Fibroblast of skin of right biceps (primary cell): ENCODE data around the gene WRNIP1.

ENCODE experiments used
- DNase-seq: peaks from one replicate; pipeline ENCODE4 v3.0.0-alpha.2; 2013

Gene WRNIP1

DNA sequence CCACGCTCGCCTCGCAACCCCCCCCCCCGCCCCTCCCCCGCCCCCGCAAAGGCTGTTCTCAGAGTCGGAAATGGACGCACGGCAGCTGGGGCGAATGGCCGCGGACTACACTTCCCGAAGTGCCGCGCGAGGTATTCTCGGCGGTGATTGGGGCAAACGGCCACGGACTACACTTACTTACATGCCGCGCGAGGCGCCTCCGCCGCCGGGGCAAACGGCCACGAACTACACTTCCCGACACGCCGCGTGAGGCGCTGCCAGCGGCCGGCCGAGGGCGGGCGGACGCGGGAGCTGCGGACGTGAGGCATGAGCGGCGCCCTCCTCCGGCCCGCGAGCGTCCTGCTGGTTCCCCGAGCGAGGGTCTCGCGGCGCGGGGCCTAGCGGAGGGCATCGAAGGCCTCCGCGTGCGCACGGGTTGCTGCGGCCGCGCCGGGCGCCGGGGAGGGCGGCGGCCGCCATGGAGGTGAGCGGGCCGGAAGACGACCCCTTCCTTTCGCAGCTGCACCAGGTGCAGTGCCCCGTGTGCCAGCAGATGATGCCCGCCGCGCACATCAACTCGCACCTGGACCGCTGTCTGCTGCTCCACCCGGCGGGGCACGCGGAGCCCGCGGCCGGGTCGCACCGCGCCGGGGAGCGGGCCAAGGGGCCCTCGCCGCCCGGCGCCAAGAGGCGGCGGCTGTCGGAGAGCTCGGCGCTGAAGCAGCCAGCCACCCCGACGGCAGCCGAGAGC is at the start of gene WRNIP1:
TSS of gene WRNIP1 (plus strand) at position 228 of the 730 bp plus-strand sequence. CDS start at position 458, 230 bp downstream.
- DNase-seq: peak; percentile 100

DNA sequence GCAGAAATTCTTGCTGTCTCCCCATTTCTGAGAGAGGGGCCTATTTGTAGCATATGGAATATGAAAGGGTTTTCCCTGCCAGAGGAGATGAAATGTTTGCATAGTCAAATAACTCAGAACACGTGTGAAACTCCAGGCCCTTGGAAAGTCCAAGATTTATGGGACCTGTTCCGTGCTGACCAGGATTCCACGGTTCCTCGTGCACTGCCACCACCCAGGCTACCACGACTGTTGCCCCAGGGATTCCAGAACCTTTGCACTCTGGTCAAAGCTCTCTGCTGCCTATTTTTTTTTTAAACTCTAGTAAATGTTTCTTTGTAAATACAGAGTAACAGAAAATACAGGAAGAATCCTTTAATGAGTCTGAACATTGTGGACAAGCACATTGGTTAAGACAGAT is 49.5 kb upstream of the WRNIP1 start:
- no peak for DNase-seq

DNA sequence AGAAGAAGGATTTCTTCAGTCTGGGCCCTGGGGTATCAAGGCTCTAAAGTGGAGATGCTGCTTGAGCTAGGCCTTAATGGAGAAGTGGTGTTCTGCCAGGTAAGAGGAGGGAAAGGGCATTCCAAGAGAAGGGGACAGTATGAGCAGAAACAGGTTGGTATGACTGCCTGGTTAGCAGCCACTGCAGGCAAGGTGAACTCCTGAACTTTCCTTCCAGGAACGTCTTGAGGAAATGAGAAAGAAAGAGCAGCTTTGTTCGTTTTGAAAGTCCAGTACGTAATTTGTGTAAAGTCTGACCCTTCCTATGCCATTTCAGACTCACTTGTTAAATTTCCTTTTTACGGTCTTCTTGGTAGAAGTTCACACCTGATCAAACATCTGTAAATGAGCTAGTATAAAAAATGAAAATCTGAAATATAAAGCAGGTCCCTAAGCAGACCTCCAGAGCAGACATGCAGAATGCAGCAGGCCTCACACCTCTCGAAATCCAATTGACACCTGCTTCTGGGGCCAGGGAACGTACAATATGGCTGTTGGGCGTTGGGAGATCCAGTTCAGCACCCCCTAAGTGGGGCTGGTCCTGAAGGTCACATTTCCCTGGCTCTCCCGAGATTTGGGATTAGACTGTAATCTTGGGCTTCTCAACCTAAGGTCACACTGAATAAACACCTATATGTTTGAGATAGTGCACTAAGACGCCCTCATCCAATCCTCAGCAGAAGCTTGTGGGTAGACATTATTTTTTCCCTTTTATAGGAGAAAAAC is 48.1 kb upstream of the WRNIP1 start:
- DNase-seq: no peak

DNA sequence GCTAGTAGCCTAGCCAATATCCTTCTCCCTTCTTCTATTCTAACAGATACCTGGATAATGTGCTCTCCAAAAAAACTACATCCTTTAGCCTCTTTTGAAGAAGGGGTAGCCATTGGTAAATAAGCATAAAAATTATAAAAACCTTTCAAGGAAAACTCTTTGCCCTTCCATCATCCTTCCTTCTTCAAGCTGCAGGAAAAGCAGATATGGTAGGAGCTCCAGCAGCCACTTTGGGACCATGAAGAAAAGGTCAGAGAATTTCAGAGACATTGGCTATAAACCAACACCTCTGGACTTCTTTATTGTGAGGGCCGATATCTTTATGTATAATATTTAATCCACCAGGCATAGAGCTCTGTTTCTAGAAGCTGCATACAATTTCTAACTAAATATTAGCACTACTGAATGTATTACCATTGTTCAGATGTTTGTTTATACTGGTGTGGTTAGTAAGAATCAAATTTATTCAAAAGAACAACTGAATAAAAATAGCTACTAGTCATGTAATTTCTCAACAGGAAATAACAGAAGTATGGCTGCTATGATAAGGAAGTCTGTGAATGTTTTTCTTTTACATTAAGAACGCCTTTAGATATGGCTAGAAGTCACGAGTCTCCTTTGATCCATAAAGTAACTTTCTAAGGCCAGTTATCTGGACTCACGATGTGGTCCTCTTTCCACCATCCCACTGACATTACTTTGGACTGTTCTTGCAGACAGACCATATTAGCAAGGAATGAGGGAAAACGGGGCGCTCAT is 46.7 kb upstream of the WRNIP1 start:
- DNase-seq: no peak

DNA sequence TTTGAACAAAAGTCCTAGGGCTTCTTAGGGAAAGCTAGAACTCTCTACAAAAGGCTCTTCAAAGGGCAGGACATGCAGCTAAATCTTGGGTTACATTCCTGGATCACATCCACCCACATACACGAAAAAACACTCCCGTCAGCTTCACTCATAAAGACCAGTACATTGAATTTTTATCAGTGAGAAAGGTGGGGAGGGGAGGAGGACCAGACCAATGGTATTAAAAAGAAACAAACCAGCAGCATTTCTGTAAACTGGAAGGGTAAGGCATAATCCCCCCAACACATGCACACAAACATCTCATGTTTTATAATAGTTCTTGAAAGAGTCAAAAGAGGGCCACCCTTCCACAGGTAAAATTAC is 46.1 kb upstream of the WRNIP1 start:
- DNase-seq: no peak

DNA sequence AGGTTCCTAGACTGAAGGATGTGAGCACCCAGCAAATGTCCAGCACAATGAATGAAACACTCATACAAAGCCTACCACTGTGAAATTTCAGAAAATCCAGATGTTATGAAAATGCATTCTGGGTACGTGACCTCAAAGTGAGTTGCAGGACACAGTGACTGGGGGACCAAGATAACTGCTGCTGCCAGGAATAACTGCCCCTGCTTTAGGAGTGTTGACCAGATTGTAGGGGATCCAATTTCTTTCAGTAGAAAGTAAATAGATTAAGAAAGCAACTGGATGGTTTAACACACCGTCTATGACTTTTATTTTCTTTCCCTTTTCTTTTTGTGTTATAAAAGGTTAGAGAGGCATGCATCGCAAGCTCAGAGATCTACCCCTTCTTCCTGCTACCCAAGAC is 44.0 kb upstream of the WRNIP1 start:
- DNase-seq: no peak

DNA sequence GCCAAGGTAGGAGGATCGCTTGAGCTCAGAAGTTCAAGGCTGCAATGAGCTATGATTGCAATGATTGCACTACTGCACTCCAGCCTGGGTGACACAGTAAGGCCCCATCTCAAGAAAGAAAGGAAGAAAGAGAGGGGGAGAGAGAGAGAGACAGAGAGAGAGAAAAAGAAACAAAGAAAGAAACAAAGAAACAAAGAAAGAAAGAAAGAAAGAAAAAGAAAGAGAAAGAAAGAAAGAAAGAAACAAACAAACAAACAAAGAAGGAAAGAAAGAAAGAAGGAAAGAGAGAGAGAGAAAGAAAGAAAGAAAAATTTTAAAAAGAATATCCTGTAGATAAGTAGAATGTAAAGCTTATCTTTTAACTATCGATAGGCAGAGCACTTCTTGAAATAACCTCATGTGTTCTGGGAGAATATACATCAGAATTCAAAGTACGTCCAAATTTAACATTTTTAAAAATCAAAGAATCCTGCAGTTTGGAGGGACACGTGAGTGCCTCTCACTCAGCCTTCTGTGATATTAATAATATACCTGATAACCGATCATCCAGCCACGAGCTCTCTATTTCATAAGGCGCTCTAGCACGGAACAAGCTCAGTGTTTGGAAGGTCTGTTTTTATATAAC is 39.7 kb upstream of the WRNIP1 start:
- DNase-seq: no peak

DNA sequence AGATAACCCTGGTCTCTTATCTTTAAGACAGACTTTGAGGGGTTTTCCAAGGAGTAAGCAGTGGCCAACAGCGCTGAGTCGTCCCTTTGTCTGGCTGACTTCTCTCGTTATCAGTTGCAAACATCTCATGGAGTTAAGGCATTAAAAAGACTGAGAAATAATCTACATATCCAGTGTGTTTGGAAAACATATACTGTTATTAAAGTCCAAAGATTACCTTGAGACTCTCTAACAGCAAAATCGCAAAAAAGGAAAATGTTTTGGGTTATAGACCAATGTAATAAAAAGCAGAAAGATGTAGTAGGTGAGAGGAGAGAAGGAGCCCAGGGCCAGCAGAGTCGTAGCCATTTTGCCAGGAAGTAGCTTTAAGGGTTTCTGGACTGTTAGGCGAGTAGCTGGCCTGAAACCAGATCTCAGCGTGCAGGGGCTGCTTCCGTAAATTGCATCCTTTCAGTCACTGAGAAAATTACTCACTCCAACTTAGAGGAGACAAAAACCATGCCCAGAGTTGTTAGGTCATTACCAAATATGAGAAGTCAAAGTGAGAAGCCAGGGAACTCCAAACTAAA is 39.1 kb upstream of the WRNIP1 start:
- DNase-seq: peak; percentile 75

DNA sequence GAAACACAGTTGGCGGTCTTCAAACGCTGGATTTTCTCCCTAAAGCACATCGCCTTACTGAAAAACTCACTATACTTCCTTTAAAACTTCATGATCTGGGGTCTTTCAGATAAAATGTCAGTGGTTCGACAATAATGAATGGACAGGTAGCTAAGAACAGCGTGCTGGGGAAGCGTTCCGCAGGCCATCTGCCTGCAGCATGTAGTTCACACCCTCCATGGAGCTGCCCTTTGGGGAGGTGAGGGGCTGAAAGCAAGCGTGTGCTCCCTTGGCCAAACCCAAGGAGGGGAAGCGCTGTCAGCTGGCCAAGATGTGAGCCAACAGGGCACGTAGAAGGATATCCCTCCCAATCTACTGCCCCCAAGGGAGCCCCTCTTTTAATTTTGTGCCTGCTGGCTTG is 35.3 kb upstream of the WRNIP1 start:
- DNase-seq: no peak

DNA sequence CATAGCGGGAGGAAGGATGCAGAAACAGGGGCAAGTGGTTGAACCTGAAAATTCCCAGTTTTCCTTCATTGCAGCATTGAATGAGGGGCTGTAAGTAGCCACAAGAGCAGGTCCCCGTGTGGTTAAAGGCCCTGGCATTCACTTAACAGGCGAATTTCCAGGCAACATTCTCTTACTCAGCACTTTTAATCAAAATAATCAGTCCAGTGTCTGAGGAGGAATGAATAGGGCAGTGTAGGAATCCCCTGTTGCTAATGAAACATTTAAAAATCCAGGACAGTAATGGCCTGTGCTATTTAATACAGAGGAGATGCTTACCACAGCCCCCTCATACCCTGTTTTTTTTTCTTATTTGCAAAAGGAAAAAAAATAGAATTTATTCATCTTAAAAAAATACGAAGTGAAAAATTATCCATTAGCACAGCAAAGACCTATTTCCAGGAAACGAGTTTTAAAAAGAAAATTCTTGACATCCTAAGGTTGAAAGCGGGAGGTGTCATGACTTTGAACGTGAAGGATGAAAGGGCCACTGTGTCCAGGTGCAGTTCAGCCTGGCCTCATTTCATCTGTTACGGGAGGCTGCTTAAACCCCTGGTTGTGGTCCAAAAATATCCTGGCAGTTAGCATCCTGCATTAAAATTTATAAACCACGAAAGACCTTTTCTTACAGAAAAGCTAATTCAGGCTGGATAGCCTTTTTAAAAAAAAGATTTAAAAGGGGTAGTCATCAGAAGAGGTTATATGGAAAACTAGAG is 34.7 kb upstream of the WRNIP1 start:
- DNase-seq: no peak

DNA sequence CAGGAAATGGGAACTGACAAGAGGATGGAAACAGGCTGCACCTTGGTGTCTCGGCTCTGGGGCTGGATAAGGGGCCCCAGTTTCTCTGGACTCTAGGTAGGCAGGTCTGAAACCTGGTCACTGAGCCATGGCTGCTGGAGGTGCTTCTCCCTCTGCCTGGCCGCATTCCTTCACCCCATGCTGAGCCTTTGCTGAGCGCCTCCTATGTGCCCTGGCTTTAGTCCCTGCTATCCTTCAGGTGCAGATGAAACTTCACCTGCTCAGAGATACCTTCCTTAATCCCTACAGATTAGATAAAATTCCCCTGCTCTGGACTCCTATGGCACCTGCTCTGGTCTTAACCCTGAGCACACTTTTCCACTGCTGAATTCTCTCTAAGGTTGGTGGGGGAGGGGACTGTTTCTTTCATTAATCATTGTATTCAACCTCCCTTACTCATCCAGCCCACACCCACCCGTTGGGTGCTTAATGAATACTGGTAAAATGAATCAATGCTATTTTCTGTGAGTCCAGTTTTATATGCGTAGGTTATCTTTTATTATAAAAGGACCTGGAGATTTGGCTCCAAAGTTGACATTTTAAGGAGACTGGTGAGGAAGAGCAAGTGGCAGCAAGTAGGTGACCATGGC is 33.8 kb upstream of the WRNIP1 start:
- DNase-seq: no peak

DNA sequence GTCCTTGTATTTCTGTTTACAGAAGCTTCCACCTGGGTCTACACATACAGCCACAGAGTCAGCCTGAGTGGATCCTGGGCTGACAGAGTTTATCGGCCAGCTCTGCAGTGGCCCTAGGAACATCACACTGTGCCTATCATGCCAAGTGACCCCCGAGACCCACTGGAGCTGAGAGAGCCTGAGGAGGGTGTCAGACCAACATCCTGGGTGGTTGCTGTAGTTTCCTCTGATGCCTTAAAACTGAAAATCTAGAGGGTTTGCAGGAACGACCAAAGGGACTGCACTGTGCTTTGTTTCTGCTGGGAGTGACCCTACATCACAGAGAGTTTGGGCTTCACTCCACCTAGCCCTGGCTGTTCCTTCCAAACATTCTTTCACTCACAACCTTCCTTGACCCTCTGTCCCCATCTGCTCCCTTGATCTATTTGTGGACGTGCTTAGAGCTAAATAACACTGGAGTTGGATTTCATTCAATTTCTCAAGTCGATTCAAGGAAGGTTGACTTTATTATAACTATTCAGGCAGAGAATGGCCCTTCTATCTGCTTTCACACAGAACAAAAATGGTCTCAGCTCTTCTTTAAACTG is 32.6 kb upstream of the WRNIP1 start:
- no peak for DNase-seq

DNA sequence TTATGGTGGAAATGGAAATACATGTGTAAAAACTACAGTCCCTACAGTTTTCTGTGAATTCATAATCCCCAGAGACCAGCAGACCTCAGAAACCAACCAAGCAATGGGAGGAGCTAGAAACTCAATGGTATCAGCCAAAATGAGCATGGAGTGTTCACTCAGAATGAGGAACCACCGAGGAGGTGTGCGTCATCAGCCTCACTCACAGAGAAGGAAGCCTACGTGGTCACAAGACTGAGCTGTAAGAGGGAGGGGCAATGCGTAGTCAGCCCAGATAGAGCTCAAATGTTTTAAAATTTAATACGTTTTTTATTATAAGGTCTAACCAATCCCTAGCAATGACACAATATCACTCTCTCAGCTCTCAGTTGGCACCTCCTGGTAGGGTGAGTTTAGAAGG is 31.9 kb upstream of the WRNIP1 start:
- DNase-seq: peak; percentile 38

DNA sequence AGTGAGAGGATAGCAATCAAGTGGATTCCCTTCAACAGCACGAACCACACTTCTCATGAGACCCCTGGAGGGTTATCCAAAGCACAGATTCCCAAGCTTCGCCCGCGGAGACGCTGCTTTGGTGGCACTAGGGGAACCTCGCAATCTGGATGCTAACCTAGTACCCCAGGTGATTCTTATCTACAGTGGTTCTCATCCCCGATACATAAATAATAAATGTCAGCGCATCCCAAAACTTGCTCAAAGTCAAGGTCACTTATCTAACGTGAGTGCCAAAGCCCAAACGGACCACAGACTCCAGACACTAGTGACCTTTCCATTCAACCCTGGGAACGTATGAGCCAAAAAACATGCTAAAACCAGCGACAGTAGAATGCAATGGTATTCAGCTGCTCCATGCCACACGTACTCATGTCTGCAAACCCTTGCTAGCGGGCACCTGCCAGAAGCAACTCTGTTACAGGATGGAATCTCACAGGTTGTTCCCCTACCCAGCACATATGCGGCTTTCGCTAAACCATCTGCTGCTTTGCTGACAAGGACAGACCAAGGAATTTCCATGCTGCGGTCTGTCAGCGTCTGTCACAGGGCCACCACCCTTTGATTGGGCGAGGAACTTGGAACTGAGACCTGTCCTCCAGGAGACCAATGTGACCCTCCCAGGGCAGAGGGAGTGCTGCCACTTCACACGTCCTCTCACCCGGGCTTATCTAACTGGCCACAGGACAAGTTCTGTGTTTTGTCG is 31.3 kb upstream of the WRNIP1 start:
- DNase-seq: no peak

DNA sequence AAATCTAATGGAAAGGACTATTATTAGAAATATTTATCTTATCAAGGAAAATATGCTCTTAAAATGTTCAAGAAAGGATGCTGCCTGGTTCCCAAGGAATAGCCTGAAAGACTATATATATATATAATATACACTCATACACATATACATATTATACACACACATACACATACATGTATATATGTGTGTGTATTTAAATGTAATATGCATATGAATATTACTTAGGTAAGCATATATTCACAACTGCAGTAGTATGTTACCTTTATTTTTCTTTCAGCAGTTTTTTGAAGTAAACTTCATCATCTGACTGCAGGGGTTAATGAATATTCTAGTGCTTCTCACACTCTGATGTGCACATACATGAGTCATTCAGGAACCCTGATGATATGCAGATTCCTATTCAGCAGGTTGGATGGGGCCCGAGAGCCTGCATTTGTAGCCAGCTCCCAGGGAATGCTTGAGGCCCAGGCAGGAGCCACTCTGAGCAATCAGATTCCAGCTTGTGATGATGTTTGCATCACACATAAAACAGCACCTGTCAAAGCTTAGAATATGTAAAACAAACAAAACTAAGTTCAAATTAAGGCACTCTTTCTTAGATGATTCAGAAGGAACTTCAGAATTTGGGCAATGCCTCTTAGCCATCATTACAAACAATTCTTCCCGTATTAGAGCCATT is 30.6 kb upstream of the WRNIP1 start:
- no peak for DNase-seq

DNA sequence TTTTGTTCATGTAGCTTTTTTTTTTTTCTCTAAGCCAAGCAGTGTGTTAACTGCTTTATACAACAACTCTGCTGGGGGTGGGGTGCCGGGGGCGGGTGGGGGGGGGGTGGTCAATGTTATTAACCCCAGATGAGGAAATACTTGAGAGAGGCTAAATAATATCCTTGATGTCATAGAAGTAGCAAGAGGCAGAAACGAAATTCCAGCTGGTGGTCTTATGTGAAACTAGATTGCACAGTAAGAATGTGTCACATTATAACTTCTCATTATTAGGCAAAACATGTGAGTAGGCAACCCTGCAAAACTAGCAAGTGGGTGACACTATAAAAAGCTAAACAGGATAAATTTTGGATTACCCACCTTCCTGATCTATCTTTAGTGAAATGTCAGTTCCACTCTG is 27.3 kb upstream of the WRNIP1 start:
- DNase-seq: no peak

DNA sequence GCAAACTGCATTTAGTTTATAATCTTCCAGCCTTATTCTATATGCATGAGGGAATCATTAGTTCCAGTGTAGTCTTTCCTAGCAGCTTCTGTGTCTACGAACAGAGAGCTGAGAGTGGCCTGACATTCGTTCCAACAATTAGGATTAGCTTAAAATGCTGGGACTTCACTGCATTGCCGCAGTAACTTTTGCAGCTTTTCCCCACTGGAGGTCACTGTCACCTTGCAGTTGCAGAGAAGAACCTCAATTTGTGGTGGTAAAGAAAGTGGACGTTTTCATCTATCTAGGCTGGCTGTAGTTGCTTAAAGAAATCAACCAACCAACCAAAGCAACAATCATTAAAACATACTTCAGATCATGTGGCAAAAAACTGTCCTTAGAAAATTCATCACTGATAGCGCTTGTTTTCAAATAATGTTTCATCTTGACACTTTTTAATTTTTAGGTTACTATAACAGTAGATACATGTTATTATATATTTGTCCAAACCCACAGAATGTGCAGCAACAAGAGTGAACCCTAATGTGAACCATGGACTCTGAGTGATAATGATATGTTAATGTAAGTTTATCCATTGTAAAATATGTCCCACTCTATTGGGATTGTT is 26.7 kb upstream of the WRNIP1 start:
- DNase-seq: peak; percentile 56

DNA sequence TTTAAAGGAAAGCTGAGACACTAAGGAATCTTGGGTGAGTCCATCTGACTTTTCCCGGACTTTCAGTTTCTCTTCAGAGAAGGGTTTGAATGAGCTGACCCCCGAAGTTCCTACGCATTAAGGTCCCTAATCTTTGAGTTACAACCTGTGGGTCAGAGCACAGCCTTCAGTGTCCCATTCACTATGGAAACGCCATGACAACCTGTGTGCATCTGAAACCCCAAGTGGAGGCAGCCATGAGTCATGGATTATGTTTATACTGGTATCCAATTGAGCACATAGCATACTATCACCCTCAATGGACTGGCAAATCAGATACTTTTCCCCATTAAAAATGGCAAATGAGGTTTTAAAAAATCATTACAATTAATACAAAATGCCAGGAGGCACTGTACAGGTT is 25.9 kb upstream of the WRNIP1 start:
- DNase-seq: peak; percentile 65

DNA sequence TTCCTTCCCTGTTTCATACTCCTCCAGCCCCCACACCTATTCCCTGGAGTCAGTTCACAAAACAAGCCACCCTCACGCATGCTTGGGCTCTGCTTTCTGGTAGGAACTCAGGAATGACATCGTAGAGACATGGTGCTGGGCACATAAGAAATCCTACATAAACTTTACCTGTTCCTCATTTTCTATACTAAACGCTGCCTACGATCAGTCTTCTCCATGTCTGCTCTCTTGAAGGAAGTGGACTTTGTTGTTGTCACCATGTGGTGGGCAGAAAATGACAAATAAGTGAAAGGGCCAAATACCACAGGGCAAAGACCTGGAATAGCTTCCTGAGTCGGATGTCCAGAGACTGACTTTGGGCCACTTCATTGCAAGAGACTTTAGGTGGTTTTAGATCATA is 24.6 kb upstream of the WRNIP1 start:
- DNase-seq: no peak

DNA sequence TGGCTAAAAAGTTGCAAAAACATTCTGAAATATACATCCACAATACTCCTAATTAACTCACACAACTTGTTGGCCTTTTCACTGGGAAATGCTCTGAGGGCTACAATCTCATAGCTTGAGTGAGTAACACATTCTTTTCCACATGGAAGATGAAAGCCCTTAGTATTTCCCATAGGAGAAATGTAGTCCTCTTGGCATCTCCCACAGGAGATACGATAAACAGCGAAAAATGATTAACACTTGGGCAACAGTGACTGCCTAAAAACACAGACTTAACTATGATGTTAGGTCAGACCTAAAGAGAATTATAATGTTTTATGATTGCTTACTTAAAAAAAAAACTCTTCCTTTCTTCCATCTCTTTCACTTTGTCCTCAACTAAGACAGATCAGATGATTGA is 23.4 kb upstream of the WRNIP1 start:
- peak; percentile 19 for DNase-seq
